ENCODE measurements around the gene PSAP. TPM values are rescaled to one million over a fixed set of nuclear protein-coding genes. Genes with fewer than 3 reads are reported as not detected.

The PSAP gene
- total RNA-seq, 1 experiment from 2014 or later: 648 TPM

DNA sequence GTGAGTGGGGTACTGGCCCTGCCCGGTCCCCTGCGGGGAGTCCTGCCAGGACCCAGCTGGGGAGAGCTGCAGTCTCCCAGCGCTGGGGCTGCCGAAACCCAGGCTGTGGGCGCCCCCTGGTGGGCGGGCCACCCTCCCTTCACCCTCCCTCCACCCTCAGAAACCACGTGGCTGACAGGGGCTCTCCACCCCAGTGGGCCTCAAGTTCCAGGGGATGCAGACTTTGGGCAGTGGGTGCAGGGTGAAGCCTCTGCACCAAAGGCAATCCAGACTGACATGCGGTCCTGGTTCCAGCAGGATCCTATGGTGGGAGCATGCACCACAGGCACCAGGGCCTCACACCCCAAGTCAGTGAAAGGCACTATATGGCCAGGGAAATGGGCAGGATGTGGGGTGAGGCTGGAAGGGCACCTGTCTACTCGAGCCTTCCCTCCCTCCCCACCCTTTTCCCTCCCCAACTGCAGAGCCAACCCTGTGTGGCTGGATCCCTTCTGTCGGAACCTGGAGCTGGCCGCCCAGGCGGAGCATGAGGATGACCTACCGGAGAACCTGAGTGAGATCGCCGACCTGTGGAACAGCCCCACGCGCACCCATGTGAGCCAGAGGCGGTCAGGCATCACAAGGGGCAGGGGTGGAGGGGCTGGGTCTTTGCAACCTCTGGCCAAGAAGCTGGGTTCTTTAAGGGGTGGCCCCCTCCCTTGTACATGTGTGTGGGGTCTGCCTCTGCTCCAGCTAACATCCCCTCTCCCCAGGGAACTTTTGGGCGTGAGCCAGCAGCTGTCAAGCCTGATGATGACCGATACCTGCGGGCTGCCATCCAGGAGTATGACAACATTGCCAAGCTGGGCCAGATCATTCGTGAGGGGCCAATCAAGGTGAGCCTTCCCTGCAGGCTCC lies 38.8 kb downstream of the PSAP start:
- DNase-seq (ENCODE audit: extremely low read depth, low read depth): peak; percentile 42

DNA sequence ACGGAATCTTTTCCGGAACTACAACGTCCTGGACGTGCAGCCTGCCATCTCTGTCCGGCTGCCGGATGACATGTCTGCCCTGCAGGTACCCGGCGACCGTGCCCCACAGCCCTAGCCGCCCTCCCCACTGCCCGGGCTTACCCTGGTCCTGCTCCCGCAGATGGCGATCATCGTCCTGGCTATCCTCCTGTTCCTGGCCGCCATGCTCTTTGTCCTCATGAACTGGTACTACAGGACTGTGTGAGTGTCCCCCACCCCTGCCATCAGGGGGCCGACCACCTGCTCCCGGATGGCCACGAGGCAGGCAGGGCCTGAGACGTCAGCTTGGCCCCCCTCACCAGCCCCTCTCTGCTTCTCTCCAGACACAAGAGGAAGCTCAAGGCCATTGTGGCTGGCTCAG lies 39.7 kb downstream of the PSAP start:
- DNase-seq (ENCODE audit: extremely low read depth, low read depth): no peak

DNA sequence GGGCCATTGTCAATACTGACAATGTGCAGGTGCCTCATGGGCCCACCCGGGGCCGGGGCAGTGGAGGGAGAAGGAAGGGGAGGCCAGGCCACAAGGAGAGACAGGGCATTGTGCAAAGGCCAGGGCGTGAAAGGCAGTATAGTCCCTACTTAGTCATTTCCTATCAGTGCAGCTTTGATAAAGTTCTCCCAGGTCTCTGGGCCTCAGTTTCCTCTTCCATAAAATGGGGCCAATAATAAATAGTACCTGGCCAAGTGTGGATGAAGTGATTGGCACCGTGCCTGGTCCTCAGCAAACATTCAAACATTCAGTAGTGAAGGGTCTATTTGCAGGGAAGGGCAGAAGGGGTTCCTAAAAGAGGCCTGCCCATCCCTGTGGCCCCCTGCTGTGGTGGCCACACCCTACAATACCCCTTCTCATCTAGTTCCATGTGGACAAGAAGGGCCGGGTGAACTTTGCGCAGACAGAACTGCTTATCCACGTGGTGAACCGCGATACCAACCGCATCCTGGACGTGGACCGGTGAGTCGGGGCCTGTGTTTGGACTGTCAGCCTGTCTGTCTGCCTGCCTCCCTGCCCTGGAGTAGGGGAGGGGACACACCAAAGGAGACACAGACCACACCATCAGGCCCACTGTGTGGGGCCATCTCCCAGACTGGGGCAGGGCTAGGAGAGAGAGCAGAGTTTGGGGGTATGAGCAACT lies 40.9 kb downstream of the PSAP start:
- DNase-seq (ENCODE audit: extremely low read depth, low read depth): no peak

DNA sequence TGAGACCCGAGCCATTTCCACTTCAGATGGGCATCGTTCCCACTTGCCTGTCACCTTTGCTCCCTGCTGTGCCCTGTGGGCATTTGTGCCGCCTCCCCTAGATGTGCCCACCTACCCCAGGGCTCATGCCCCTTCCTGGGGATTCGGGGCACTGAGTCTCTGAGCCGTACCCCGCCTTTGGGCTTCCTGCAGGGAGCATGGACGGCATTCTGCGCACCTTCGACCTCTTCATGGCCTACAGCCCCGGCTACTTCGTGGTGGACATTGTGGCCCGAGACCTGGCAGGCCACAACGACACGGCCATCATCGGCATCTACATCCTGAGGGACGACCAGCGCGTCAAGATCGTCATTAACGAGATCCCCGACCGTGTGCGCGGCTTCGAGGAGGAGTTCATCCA lies 41.4 kb downstream of the PSAP start:
- no peak for DNase-seq (ENCODE audit: extremely low read depth, low read depth)

DNA sequence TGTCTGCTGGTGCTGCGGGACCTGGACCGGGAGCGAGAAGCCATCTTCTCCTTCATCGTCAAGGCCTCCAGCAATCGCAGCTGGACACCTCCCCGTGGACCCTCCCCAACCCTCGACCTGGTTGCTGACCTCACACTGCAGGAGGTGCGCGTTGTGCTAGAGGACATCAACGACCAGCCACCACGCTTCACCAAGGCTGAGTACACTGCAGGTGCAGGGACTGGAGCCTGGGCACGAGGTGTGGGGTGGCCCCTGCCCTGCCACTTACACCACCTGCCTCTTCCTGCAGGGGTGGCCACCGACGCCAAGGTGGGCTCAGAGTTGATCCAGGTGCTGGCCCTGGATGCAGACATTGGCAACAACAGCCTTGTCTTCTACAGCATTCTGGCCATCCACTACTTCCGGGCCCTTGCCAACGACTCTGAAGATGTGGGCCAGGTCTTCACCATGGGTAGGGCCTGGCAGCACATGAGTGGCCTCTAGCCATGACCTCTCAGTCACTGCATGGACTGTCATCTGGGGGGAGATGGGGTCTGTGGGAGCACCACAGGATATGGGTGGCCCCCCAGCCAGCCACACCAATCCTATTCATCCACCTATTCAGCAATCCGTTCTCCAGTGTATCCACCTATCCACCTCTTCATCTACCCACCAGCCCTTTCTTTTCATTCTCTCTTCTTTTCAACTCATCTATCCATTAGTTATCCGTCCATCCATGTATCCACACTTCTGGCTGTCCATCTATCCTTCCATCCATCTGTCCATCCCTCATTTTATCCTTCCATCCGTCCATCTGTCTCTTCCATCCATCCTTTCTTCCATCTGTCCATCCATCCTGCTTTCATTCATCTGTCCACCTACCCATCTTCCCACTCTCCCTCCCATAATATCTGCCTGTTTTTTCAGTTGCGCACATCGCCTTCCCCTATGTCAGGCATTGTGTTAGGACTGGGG lies 43.2 kb downstream of the PSAP start:
- no peak for DNase-seq (ENCODE audit: extremely low read depth, low read depth)

DNA sequence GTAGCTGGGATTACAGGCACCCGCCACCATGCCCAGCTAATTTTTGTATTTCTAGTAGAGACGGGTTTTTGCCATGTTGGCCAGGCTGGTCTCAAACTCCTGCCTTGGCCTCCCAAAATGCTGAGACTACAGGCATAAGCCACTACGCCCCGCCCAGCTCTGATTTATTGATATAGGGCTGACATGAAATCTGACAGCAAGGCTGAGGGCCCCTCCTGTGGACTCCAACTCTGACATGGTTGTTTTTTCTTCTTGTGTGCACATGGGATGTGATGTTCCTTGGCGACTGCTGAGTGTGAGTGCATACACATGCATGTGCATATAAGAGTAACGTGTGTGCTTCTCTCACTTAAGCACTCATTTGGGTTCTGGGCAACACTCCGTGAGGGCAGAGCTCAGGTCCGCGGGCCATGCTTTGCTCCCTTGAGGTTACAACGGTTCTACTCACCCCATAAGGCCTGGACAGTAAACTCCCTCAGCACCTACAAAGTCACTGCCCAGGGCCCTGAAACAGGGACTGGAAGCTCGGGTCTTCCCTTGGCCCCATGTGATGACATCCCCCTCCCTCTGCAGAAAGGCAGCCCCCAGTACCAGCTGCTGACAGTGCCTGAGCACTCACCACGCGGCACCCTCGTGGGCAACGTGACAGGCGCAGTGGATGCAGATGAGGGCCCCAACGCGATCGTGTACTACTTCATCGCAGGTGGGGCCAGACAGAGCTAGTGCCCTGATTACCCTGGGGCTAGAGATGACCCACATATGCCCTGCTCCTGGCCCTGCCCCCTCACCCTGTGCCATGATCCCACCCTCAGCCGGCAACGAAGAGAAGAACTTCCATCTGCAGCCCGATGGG lies 44.1 kb downstream of the PSAP start:
- no peak for DNase-seq (ENCODE audit: extremely low read depth, low read depth)

DNA sequence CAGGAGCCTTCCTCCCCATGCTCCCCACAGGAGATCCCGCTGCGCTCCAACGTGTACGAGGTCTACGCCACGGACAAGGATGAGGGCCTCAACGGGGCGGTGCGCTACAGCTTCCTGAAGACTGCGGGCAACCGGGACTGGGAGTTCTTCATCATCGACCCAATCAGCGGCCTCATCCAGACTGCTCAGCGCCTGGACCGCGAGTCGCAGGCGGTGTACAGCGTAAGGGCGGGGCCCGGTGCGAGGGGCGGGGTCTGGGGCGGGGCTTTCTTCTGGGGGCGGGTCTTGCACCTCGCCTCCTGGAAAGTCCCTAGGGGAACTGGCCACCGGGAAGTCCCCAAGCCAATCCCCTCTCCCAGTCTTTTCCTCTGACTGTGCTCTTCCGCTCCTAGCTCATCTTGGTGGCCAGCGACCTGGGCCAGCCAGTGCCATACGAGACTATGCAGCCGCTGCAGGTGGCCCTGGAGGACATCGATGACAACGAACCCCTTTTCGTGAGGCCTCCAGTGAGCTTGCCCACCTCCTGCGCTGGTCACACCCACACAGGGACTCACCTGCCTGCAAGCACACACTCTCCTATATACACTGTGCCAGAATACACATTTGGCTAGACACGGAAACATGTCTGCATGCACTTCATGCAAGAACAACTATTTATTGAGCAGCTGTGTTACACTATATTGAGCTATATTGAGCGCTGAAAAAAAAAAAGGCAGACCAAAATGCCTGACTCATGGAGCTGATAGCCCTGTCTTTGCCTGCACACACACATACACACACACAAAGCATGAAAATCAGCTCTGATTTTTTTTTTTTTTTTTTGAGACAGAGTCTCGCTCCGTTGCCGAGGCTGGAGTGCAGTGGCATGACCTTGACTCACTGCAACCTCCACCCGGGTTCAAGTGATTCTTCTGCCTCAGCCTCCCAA lies 45.0 kb downstream of the PSAP start:
- DNase-seq (ENCODE audit: extremely low read depth, low read depth): no peak

DNA sequence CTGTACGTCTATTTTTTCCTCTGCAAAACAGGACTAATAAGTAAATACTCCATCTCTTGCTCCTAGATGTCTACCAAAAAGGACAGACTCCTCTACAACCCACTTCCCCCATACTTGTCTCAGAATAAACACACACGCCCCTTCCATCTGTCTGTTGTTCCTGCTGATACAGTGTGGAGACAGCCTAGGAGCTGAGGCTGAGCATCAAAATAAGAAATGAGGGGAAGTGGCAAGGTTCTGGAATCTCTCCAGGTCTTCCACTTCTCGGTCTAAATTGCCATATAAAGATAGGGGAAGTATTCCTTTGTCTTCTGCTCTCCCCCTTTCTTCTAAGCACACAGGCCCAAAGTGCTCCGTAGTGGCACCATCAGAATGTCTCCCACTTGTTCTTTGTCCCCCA lies 47.0 kb downstream of the PSAP start:
- no peak for DNase-seq (ENCODE audit: extremely low read depth, low read depth)

DNA sequence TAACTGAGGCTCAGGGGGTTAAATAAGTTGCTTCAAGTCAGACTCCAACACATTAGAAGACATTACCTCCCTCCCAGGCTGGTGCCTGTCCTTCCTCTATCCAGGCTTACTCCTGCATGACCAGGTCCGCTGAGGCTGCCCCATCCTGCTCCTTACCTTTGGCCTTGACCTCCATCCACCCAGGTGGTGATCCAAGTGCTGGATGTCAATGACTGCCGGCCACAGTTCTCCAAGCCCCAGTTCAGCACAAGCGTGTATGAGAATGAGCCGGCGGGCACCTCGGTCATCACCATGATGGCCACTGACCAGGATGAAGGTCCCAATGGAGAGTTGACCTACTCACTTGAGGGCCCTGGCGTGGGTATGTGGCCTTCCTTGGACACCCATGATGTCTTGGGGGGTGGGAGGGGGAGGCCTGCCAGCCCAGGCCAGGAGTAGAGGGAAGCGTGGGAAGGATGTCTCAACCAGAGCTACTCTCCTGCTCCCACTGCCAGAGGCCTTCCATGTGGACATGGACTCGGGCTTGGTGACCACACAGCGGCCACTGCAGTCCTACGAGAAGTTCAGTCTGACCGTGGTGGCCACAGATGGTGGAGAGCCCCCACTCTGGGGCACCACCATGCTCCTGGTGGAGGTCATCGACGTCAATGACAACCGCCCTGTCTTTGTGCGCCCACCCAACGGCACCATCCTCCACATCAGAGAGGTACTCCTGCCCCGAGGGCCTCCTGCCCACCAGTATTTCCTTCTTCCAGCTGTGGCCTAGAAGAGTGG lies 48.1 kb downstream of the PSAP start:
- DNase-seq (ENCODE audit: extremely low read depth, low read depth): no peak

DNA sequence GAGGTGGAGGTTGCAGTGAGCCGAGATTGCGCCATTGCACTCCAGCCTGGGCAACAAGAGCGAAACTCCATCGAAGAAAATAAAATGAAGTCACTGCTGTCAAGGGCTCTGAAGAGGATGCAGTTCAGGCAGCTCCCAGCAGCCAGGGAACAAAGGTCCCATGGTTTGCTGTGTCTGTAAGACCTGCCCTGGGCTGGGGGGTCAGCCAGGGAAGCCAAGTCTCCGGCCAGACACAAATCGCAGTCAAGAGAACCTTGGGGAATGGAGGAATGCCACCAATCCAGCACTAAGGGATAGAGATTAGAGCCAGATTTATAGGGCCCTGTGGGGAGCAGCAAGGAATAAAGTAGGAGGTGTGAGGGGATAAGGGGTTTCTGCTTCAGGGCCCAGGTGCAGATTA lies 48.8 kb downstream of the PSAP start:
- no peak for DNase-seq (ENCODE audit: extremely low read depth, low read depth)

DNA sequence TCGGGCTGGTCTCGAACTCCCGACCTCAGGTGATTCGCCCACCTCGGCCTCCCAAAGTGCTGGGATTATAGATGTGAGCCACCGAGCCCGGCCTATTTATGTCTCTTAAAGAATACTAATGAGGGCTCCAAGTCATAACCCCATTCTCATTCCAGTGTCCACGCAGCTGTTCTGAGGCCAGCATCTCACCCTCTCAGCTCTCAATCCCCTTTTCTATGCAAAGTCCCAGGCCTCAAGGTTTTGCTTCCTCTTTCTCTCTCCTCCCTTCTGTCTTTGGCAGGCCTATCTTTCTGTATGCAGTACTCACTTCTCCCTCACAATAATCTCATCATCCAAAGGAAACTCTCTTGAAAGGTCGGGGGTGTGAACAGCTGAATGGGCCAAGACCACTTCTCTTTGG lies 49.7 kb downstream of the PSAP start:
- DNase-seq (ENCODE audit: extremely low read depth, low read depth): no peak

DNA sequence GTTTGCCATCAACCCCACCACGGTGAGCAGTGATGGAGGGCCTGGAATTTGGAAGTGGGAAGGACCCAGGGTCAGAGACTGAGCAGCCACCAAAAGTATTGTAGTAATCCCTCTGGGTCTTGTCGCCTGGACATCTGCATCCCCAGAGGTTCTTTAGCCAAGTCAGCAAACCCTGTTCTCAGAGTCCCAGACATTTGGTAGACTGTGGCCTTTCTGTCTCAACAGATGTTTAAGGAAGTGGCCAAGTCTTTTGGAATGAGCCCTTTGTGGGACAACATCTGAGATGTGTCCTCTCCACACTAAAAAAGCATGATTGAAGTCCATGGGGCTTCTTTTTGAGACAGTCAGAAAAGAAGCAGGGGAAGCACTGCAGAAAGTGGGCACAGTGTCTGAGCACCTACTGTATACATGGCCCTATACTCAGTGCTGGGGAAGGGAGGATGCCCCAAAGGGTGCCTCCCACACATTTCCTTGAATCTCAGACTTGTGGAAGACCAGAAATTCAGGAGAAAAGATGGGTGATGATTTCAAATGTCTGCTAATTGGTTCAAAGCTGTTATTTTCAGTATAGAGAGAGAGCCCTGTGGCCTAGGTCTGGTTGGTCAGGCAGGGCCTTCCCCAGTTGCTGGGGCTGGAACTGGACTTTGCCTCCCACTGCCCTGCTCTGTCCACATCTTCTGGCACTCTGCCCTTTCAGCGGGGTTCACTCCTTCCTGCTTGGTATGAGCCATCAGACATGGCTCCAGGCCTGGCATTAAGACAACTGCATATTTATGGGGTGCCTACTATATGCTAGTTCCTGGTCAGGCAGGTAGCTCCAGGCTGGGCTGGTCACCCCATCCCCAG lies 51.2 kb downstream of the PSAP start:
- DNase-seq (ENCODE audit: extremely low read depth, low read depth): no peak

DNA sequence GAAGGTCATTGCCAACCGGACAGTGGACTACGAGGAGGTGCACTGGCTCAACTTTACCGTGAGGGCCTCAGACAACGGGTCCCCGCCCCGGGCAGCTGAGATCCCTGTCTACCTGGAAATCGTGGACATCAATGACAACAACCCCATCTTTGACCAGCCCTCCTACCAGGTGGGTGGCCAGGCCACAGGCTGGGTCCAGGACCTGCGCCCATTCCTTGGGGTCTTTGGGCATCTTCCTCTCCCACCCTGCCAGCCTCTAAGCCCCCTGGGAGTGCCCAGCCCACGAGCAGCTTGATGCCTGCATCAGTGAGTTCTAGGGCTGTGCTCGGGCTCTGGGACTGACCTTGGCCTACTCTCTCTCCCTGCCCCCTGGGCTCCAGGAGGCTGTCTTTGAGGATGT lies 51.9 kb downstream of the PSAP start:
- no peak for DNase-seq (ENCODE audit: extremely low read depth, low read depth)

DNA sequence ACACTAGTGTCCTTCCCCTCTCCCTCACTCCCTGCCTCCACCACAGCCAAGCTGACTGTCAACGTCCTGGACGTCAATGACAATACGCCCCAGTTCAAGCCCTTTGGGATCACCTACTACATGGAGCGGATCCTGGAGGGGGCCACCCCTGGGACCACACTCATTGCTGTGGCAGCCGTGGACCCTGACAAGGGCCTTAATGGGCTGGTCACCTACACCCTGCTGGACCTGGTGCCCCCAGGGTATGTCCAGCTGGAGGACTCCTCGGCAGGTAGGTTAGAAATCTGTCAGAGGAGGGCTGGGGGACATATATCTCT lies 52.8 kb downstream of the PSAP start:
- DNase-seq (ENCODE audit: extremely low read depth, low read depth): no peak

DNA sequence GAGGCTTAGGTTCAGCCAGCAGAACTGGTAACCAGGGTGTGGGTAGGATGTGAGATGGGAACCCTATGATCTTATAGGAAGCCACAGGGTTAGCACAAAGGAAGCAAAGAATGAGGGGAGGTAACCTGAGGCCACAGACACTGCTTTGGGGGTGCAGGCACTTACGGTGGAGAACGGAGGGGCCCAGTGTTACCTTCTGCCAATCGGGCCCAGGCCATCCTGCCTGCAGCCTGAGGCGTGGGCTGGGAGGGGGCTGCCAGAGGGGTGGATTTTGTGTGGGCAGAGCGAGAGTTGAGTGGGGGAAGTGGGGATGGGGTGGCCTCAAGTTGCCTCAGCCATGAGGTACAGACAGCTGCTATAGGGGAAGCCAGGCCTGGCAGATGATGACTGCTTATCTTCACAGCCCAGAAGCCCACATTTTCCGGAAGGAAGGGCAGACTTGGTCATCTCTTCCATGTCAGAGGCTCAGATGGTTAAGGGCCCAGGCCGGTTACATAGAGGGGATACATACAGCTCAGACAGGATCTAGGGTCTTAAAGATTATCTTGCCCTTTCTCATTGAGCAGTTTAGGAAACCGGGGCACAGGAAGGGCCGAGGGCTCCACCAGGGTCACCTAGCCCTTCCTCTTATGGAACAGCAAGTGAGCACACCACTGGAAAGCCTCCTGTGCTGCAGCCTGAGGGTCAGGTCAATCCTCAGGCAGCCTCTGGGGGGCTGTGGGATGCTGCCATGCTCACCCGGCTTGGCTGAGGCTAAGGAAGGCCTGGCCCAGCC lies 53.3 kb downstream of the PSAP start:
- no peak for DNase-seq (ENCODE audit: extremely low read depth, low read depth)

DNA sequence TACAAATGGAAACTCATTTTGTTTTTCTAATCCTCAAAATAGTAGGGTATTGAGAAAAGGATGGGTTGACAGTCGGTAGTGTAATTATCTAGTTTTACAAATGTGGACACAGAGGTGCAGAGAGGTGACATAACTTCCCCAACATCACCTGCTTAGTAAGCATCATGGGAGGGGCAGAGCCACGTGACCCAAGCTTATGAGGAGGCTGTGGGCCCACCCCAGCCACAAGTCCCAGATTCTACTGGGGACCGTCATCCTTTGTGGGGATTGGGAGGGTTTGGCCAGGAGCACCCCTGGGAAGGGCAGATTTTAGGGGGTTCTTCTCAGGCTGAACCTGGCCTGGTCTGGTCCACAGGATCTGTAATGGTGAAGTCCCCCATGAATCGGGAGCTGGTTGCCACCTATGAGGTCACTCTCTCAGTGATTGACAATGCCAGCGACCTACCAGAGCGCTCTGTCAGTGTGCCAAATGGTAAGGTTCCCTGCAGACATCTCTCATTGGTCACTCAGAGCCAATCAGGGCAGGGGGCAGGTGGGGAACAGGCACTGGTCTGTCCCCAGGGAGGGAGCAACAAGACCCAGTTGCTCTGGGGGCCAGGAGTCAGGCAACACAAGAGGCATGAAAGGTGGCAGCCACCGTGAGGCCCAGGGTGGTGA lies 54.2 kb downstream of the PSAP start:
- DNase-seq (ENCODE audit: extremely low read depth, low read depth): no peak

All from NCI-H460 (cell line).